H1 (cell line): Measurements from ENCODE around the gene PCDH9. TPM values are rescaled to one million over a fixed set of nuclear protein-coding genes. Genes with fewer than 3 reads are reported as not detected.

ENCODE experiments used
- CTCF ChIA-PET: fragments of 300-600 bp; sonication (Branson Sonifier 250); formaldehyde crosslinking; loops from one replicate; lab custom pipeline; 2021; ENCODE audit not compliant: partially characterized antibody; lab: Charles Lee
- POLR2A ChIA-PET: fragments of 300-600 bp; sonication (Branson Sonifier 250); formaldehyde crosslinking; loops from one replicate; lab custom pipeline; 2021; ENCODE audit warnings: inconsistent platforms; ENCODE audit not compliant: partially characterized antibody; lab: Charles Lee
- DNase-seq, 2 experiments: peaks; one replicate each; pipeline versions ENCODE4 v3.0.0 to v3.0.0-alpha.2; 2010 to 2022; ENCODE audit warnings: low spot score in 2 of 2, low read depth in 1 of 2, mixed read lengths in 1 of 2
- FAIRE-seq: peaks from 2 replicates; lab custom pipeline; 2011; peaks lifted over from hg19 to GRCh38; lab: Jason Lieb, UNC
- H2AFZ ChIP-seq: 2 replicates; pipeline ENCODE4 v1.8.1; 2012; ENCODE audit warnings: low read length, inconsistent platforms
- H2AK5ac ChIP-seq: 2 replicates; pipeline ENCODE4 v1.6.1; 2013; ENCODE audit warnings: low read depth, low read length
- H2BK120ac ChIP-seq: replicated peaks from 2 replicates; pipeline ENCODE3; 2013; ENCODE audit warnings: low read depth, low read length, inconsistent platforms
- H2BK12ac ChIP-seq: 2 replicates; pipeline ENCODE4 v1.6.1; 2013; ENCODE audit warnings: low read depth, low read length
- H2BK15ac ChIP-seq: 2 replicates; pipeline ENCODE4 v1.6.1; 2013; ENCODE audit warnings: low read length
- H2BK20ac ChIP-seq: 2 replicates; pipeline ENCODE4 v1.6.1; 2013; ENCODE audit warnings: low read length
- H2BK5ac ChIP-seq: 2 replicates; pipeline ENCODE4 v1.6.1; 2013; ENCODE audit warnings: low read depth, low read length
- H3K14ac ChIP-seq: 2 replicates; pipeline ENCODE4 v1.6.1; 2013; ENCODE audit warnings: inconsistent platforms; ENCODE audit not compliant: insufficient read length
- H3K18ac ChIP-seq: 2 replicates; pipeline ENCODE4 v1.6.1; 2013; ENCODE audit warnings: low read length; ENCODE audit errors: extremely low read depth
- H3K23ac ChIP-seq: 2 replicates; pipeline ENCODE4 v1.6.1; 2013; ENCODE audit warnings: inconsistent platforms; ENCODE audit not compliant: insufficient read length
- H3K23me2 ChIP-seq: 2 replicates; pipeline ENCODE4 v1.6.1; 2013; ENCODE audit warnings: low read depth, low read length
- H3K27ac ChIP-seq: 2 replicates; pipeline ENCODE4 v1.6.1; 2011; ENCODE audit warnings: low read depth, low read length, inconsistent platforms
- H3K27me3 ChIP-seq, 4 experiments: replicated peaks in 1 of 4; 1 replicate in 1 of 4; 2 replicates in 3 of 4; pipeline versions ENCODE4 v1.6.1 to v1.8.1; 2011 to 2013; ENCODE audit warnings: low read length in 3 of 4, mild to moderate bottlenecking in 3 of 4, inconsistent platforms in 2 of 4, mixed read lengths in 2 of 4, moderate library complexity in 1 of 4; ENCODE audit not compliant: control insufficient read depth in 3 of 4, insufficient read depth in 3 of 4; ENCODE audit errors: extremely low read depth in 1 of 4
- H3K36me3 ChIP-seq, 4 experiments: 2 replicates each; pipeline versions ENCODE4 v1.6.1 to v1.8.1; 2011 to 2013; ENCODE audit warnings: mild to moderate bottlenecking in 4 of 4, low read length in 3 of 4, moderate library complexity in 2 of 4, control low read depth in 1 of 4, inconsistent platforms in 1 of 4; ENCODE audit not compliant: insufficient read depth in 4 of 4, control insufficient read depth in 2 of 4
- H3K4ac ChIP-seq: replicated peaks from 2 replicates; pipeline ENCODE3; 2013; ENCODE audit warnings: low read length, low read depth, mixed read lengths, inconsistent platforms; ENCODE audit not compliant: insufficient read length
- H3K4me1 ChIP-seq, 4 experiments: replicated peaks in 1 of 4; 1 replicate in 1 of 4; 2 replicates in 3 of 4; pipeline versions ENCODE4 v1.6.1 to v1.8.1; 2011 to 2013; ENCODE audit warnings: low read length in 3 of 4, inconsistent platforms in 2 of 4, mixed read lengths in 1 of 4; ENCODE audit not compliant: insufficient read depth in 4 of 4, control insufficient read depth in 3 of 4
- H3K4me2 ChIP-seq, 2 experiments: 2 replicates each; pipeline versions ENCODE4 v1.6.1 to v1.8.1; 2011 to 2013; ENCODE audit warnings: low read depth in 2 of 2, low read length in 2 of 2, control low read depth in 1 of 2, inconsistent platforms in 1 of 2, mild to moderate bottlenecking in 1 of 2; ENCODE audit not compliant: insufficient read depth in 1 of 2
- H3K4me3 ChIP-seq, 4 experiments: fragments of 200-600, 300-600 bp in 1 of 4; sonication (generic), shearing (Covaris generic), sonication (Bioruptor Twin) in 1 of 4; 2 replicates each; pipeline versions ENCODE4 v1.5.1 to v1.8.1; 2011 to 2016; ENCODE audit warnings: low read length in 4 of 4, low read depth in 3 of 4, control low read depth in 2 of 4, inconsistent platforms in 2 of 4, mild to moderate bottlenecking in 2 of 4, mixed read lengths in 1 of 4, moderate library complexity in 1 of 4; ENCODE audit not compliant: insufficient read depth in 2 of 4; ENCODE audit errors: extremely low read depth in 1 of 4
- H3K56ac ChIP-seq: replicated peaks from 2 replicates; pipeline ENCODE3; 2013; ENCODE audit warnings: low read depth, mild to moderate bottlenecking, mixed read lengths, low read length, inconsistent platforms; ENCODE audit not compliant: insufficient read length
- H3K79me1 ChIP-seq: 2 replicates; pipeline ENCODE4 v1.6.1; 2013; ENCODE audit warnings: low read depth, low read length, control low read depth
- H3K79me2 ChIP-seq, 2 experiments: 2 replicates each; pipeline versions ENCODE4 v1.6.1 to v1.8.1; 2012 to 2013; ENCODE audit warnings: low read length in 2 of 2, mild to moderate bottlenecking in 2 of 2, inconsistent platforms in 1 of 2; ENCODE audit not compliant: insufficient read depth in 2 of 2, control insufficient read depth in 1 of 2
- H3K9ac ChIP-seq, 4 experiments: replicated peaks in 1 of 4; 1 replicate in 1 of 4; 2 replicates in 3 of 4; pipeline versions ENCODE4 v1.6.1 to v1.8.1; 2011 to 2013; ENCODE audit warnings: low read depth in 3 of 4, low read length in 3 of 4, control low read depth in 2 of 4, mild to moderate bottlenecking in 2 of 4, moderate library complexity in 2 of 4, inconsistent platforms in 1 of 4; ENCODE audit errors: extremely low read depth in 1 of 4
- H3K9me3 ChIP-seq, 2 experiments: 2 replicates each; pipeline versions ENCODE4 v1.6.1 to v1.8.1; 2012 to 2013; ENCODE audit warnings: mild to moderate bottlenecking in 2 of 2, moderate library complexity in 2 of 2, control low read depth in 1 of 2, inconsistent platforms in 1 of 2, low read depth in 1 of 2, low read length in 1 of 2, mixed read lengths in 1 of 2; ENCODE audit not compliant: insufficient read depth in 2 of 2
- H4K20me1 ChIP-seq, 2 experiments: replicated peaks in 1 of 2; 2 replicates each; pipeline versions ENCODE3 to v1.8.1; 2011 to 2013; ENCODE audit warnings: inconsistent platforms in 2 of 2, low read length in 2 of 2, mild to moderate bottlenecking in 1 of 2; ENCODE audit not compliant: insufficient read depth in 2 of 2, control insufficient read depth in 1 of 2
- H4K5ac ChIP-seq: 2 replicates; pipeline ENCODE4 v1.6.1; 2013; ENCODE audit warnings: low read length, low read depth, mixed read lengths, inconsistent platforms; ENCODE audit not compliant: insufficient read length
- H4K8ac ChIP-seq: 2 replicates; pipeline ENCODE4 v1.8.0; 2013; ENCODE audit warnings: mild to moderate bottlenecking, moderate library complexity, low read length, inconsistent platforms; ENCODE audit not compliant: insufficient read depth; ENCODE audit errors: extremely low read depth
- H4K91ac ChIP-seq: replicated peaks from 2 replicates; pipeline ENCODE3; 2013; ENCODE audit warnings: low read length, mixed read lengths, inconsistent platforms; ENCODE audit not compliant: insufficient read length
- BACH1 ChIP-seq: IDR thresholded peaks from 2 replicates; pipeline ENCODE4 v1.6.1; 2012; ENCODE audit warnings: low read length, improper control_type of control experiment
- CBX5 ChIP-seq: fragments of 300-800, 300-1000 bp; sonication (generic); IDR thresholded peaks from 2 replicates; pipeline ENCODE4 v1.7.1; 2016; ENCODE audit warnings: antibody characterized with exemption, low read length, low read depth
- CEBPB ChIP-seq: IDR thresholded peaks from 2 replicates; pipeline ENCODE4 v1.6.1; 2012; ENCODE audit warnings: low read depth, low read length
- HDAC6 ChIP-seq: IDR thresholded peaks from one replicate; pipeline ENCODE4 v1.7.1; 2012; ENCODE audit warnings: low read depth, mild to moderate bottlenecking, inconsistent platforms, low read length, moderate library complexity
- JUN ChIP-seq: IDR thresholded peaks from 2 replicates; pipeline ENCODE4 v1.6.1; 2011; ENCODE audit warnings: low read depth, mild to moderate bottlenecking, improper control_type of control experiment, low read length
- NRF1 ChIP-seq: IDR thresholded peaks from 2 replicates; pipeline ENCODE4 v1.6.1; 2011; ENCODE audit warnings: mild to moderate bottlenecking, low read depth, low read length, improper control_type of control experiment
- RAD21 ChIP-seq, 2 experiments: IDR thresholded peaks in 1 of 2; conservative IDR thresholded peaks in 1 of 2; 2 replicates each; pipeline ENCODE4 v1.6.1; 2011; ENCODE audit warnings: low read depth in 2 of 2, low read length in 2 of 2, improper control_type of control experiment in 1 of 2, inconsistent platforms in 1 of 2, mild to moderate bottlenecking in 1 of 2, moderate library complexity in 1 of 2
- RXRA ChIP-seq: IDR thresholded peaks from 2 replicates; pipeline ENCODE4 v1.6.1; 2011; ENCODE audit warnings: low read depth, mild to moderate bottlenecking, low read length, moderate library complexity; ENCODE audit not compliant: insufficient read depth
- SUZ12 ChIP-seq: fragments of 200-600 bp; sonication (generic); IDR thresholded peaks from 2 replicates; pipeline ENCODE4 v1.6.1; 2012; ENCODE audit warnings: mild to moderate bottlenecking, inconsistent platforms, low read length, moderate library complexity, mixed read lengths
- TAF1 ChIP-seq: IDR thresholded peaks from 2 replicates; pipeline ENCODE4 v1.6.1; 2011; ENCODE audit warnings: mild to moderate bottlenecking, low read depth, low read length
- TBP ChIP-seq: IDR thresholded peaks from 2 replicates; pipeline ENCODE4 v1.6.1; 2011; ENCODE audit warnings: low read depth, low read length, improper control_type of control experiment
- YY1 ChIP-seq: IDR thresholded peaks from 2 replicates; pipeline ENCODE4 v1.6.1; 2011; ENCODE audit warnings: low read depth, mild to moderate bottlenecking, low read length
- WGBS, 2 experiments: shearing (Covaris generic) in 1 of 2; methylation state at CpG; one replicate each; pipeline versions ENCODE4 v1.1.6 to v1.1.7; 2013 to 2015; ENCODE audit warnings: low lambda C conversion rate in 2 of 2, mixed read lengths in 2 of 2, inconsistent platforms in 1 of 2, low coverage in 1 of 2, missing lambda C conversion rate in 1 of 2; ENCODE audit not compliant: insufficient replicate concordance in 2 of 2, insufficient coverage in 1 of 2, insufficient read length in 1 of 2; ENCODE audit errors: extremely low coverage in 1 of 2, missing lambda C conversion rate in 1 of 2; 5-methylcytosine and 5-hydroxymethylcytosine counted together
- polyA plus RNA-seq, 7 experiments: library from polyadenylated mRNA; depleted of rRNA in 3 of 7; stranded (reverse) in 5 of 7; unstranded in 2 of 7; fragments of >200 nt in 5 of 7; fragments of 200-250 nt in 2 of 7; gene quantifications; 1 replicate in 5 of 7; 2 replicates in 1 of 7; 4 replicates in 1 of 7; pipeline versions ENCODE4 v1.2.1 to v1.2.3, GENCODE V29; 2011 to 2013; ENCODE audit warnings: missing spikeins in 2 of 7, mixed read lengths in 2 of 7
- total RNA-seq: library from RNA; stranded (reverse); fragmentation: NEBNext Ultra II Directional; extraction: Animal tissue kit (Norgen Biotek cat#: 25700); gene quantifications from 2 replicates; pipeline ENCODE4 v1.2.1, GENCODE V29; 2021
- TF ChIP-seq, protein P1 (sequence below): IDR thresholded peaks from 2 replicates; pipeline ENCODE4 v1.6.1; 2012; ENCODE audit warnings: inconsistent platforms

The PCDH9 gene
- total and polyA plus RNA-seq, 2 of the 8 experiments (the other 6 are each of a cell fraction or from before 2014, with no cell fraction given): 0.12 to 0.60 TPM

DNA sequence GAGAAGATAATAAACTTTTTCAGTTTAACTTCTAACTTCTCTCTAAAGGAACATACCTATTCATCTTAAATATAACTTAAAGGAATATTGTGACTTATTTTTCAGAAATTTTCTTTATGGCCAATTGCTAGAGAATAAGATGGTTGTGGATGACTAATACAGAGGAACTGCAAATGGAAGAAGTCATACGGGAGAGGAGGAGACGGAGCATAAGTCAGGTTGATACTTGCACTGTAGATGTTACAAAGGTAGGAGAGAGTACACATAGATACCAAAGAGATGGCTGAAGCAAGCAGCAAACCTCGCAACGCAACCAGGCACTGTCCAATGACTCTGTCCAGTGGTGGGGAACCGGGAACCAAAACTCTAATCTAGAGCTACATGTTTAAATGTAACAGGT, 963.4 kb downstream of the PCDH9 start:
- ChIA-PET POLR2A (no interaction called here), CTCF (interaction anchor here (0.7 kb wide), 1 partner anchor 253 kb away, joined by 3 read pairs; no protein-coding TSS in a partner anchor)
- Histone ChIP-seq H3K23me2 (no peaks in the 10 kb centered on the region), H3K4ac (no peak overlapping the region), H4K5ac (no peak overlapping the region), H2BK12ac (no peak overlapping the region), H4K8ac (no peak overlapping the region), H2AK5ac (no peak overlapping the region), H2BK20ac (no peak overlapping the region), H3K4me3 (no peak overlapping the region), H2BK15ac (no peak overlapping the region), H3K23ac (no peak overlapping the region), H3K9me3 (no peaks in the 10 kb centered on the region), H3K27ac (no peak overlapping the region), H3K56ac (no peak overlapping the region), H3K14ac (no peak overlapping the region), H3K36me3 (no peaks in the 10 kb centered on the region), H3K4me1 (no peaks in the 10 kb centered on the region), H2AFZ (no peak overlapping the region), H3K27me3 (no peaks in the 10 kb centered on the region), H3K9ac (no peak overlapping the region), H3K4me2 (no peak overlapping the region), H3K18ac (no peak overlapping the region), H2BK120ac (no peak overlapping the region), H4K91ac (no peak overlapping the region), H4K20me1 (no peaks in the 10 kb centered on the region), H2BK5ac (no peak overlapping the region), H3K79me2 (no peaks in the 10 kb centered on the region), H3K79me1 (no peaks in the 10 kb centered on the region)
- FAIRE-seq: no peak
- no peak for DNase-seq
- WGBS, 2 experiments: 92% methylated on average over 5 of the region's 5 CpGs; no CpG with 5 or more reads in 1 of the 2 experiments
- TF ChIP-seq TAF1: no peak
- TF ChIP-seq SUZ12: no peak
- TF ChIP-seq TBP: no peak
- TF ChIP-seq, protein P1, sequence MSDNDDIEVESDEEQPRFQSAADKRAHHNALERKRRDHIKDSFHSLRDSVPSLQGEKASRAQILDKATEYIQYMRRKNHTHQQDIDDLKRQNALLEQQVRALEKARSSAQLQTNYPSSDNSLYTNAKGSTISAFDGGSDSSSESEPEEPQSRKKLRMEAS: no peak
- no peak for TF ChIP-seq CBX5
- TF ChIP-seq HDAC6: no peak
- TF ChIP-seq CEBPB: no peak
- TF ChIP-seq RAD21 (IDR thresholded peaks at IDR 0.05 in 1 of 2, conservative IDR thresholded peaks at IDR 0.05 in 1 of 2; ENCODE audit: low read depth in 2 of 2, low read length in 2 of 2): no peak
- TF ChIP-seq YY1: no peak
- no peak for TF ChIP-seq RXRA
- no peak for TF ChIP-seq NRF1
- TF ChIP-seq JUN: no peak
- TF ChIP-seq BACH1: no peak
